GM21786 (cell line): Measurements from ENCODE around the gene NRL.

Source experiments
- ATAC-seq: cut with Tn5 transposase; IDR thresholded peaks from one replicate; pipeline ENCODE4 v1.9.1; 2021; ENCODE audit not compliant: unreplicated experiment

Gene NRL

GRCh38 chr14:24068711-24069410 lies 45.9 kb downstream of the NRL start:
- ATAC-seq: no peak

- ATAC-seq: no peak
Measured at GRCh38 chr14:24067133-24068082, 47.3 kb downstream of the NRL start.

- ATAC-seq: no peak
Measured at GRCh38 chr14:24066496-24067132, 48.1 kb downstream of the NRL start.

GRCh38 chr14:24065408-24065807 lies 49.3 kb downstream of the NRL start:
- no peak for ATAC-seq

- no peak for ATAC-seq
Measured at GRCh38 chr14:24064856-24065255, 49.9 kb downstream of the NRL start.

GRCh38 chr14:24064091-24064795 lies 50.5 kb downstream of the NRL start:
- ATAC-seq: no peak

GRCh38 chr14:24063263-24063836 lies 51.4 kb downstream of the NRL start:
- no peak for ATAC-seq

GRCh38 chr14:24062216-24062980 lies 52.4 kb downstream of the NRL start:
- no peak for ATAC-seq

GRCh38 chr14:24060984-24061913 lies 53.5 kb downstream of the NRL start:
- no peak for ATAC-seq

GRCh38 chr14:24060443-24060842 lies 54.3 kb downstream of the NRL start:
- no peak for ATAC-seq

GRCh38 chr14:24059841-24060388 lies 54.8 kb downstream of the NRL start:
- ATAC-seq: no peak

- ATAC-seq: no peak
Measured at GRCh38 chr14:24058951-24059475, 55.7 kb downstream of the NRL start.

GRCh38 chr14:24058260-24058950 lies 56.3 kb downstream of the NRL start:
- no peak for ATAC-seq

- ATAC-seq: no peak
Measured at GRCh38 chr14:24057867-24058259, 56.9 kb downstream of the NRL start.

- ATAC-seq: no peak
Measured at GRCh38 chr14:24057271-24057670, 57.5 kb downstream of the NRL start.

- ATAC-seq: no peak
Measured at GRCh38 chr14:24056800-24057184, 58.0 kb downstream of the NRL start.

- ATAC-seq: no peak
Measured at GRCh38 chr14:24055971-24056799, 58.6 kb downstream of the NRL start.
